ENCODE results near the gene GBX2.

GBX2 gene

DNA sequence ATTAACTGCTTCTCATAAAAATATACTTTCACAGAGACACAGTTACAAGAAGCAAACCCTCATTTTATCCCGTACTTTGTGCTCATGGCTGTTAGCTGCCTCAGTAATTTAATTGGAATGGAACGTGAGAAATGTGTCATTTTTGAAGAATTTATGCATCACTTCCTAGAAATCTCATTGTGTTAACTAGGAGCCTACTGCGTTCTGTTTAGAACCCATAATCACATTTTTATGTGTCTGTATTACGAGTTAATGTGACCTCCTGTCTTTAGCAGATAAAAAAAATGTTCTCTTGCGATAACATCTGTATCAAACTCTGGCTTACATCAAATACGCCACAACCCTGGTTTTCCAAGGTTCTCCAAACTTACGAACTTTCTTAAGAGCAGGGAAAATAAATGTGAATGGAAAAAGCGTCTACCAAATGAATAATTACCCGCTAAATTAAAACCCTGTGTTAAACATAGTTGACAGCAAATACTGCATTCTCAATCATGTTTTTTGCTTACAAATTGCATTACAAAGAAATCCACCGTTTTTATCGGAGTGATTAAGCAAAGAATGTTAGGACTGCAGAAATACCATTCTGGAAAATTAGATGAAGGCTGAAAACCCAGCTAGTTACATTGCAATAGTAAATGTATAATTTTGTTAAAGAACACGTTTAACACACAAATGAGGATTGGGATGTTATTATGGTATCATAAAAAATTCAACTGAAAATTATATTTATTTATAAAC is 12.1 kb upstream of the GBX2 start:
- DNase-seq = no peak

DNA sequence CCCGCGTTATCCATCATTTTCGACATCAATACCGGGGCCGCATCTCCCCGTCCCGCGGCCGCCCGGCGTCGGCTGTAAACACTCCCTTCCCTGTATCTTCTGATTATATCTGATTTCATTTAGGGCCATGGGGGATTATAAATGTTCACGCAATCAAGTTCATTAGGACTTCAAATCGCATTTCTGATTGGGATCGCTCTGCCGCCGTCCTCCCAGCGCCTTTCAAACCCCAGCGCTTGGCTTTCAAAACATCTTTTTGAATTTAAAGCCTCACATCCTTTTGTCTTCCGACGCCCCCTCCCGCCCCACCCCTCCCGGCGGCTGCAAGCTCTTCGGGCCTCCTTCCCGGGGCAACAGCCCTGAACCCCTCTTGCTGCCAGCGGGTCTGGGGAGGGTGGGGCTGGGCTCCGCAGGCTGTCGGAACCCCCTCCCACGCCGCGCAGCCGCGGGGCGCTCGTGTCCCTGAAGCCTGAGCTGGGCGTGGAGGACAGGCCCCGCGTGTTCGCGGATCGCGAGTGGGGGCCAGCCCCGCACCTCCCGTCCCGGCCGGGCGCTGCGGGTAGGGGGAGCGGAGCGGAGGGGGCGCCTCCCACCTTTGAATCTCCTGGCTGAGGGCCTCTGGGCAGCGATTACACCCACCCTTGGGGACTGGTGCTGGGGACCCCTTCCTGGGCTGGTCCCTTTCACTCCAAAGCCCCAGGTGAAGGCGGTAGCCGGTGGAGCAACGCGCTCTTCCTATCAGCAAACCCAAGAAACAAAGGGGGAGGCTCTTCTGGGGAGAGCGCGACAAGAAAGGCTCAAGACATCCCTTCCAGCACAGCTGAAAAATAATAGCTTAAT is 11.3 kb upstream of the GBX2 start:
- DNase-seq = no peak

DNA sequence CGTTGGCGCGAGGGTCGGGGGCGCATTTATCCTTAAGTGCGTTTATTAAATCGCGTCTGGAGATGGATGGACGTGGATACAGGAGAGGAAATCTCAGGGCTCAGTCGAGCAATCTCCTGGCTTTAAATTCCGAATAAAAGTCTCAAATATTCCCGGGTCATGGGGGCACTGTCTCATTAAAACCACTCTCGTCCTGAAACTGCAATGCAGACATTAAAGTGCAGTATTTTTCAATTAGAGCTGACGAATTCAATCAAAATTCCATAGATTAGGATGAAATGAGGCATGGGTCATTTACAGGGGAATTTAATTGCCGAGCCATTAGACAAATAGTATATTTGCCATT is 10.7 kb upstream of the GBX2 start:
- DNase-seq = no peak

DNA sequence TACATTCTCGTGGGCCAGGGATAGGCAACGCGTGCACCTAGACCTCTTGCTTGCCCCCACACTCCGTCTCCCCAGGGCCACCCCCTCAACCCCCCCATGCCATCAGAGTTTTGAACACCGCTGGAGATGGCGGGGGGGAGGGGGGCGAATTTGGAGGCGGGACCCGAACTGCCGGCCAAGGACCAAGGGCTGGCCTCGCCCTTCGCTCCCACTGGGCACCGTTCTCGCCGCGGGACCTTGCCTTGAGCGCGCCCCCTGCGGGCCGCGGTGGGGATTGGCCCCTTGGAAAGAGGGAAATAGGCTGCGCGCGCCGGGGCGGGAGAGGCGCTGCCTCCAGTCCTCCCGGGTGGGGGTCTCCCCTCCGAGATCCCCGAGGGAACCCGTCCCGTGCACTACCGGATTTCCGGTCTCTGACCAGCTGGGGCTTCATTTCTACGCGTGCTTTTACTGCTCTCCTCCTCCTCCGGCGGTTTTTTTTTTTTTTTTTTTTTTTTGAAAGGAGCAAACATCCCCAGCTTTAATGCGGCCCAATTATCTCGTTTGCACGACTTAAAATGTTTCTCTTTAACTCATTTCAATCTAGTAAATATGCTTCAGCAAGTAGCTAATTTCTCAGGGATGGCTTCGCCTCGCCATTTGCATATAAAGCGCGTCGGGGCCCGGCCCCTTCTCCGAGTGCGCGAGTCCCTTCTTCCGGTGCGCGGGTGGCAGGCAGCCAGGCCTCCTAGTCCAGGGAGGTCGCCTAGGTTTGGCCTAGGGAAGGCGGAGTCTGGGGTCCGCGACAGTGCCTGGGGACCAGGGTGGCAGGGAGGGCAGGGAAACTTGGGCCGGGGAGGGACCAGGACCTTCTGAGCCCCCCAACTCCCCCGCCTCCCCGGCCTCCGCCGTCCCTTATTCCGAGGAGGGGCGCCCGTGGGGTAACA is 10.0 kb upstream of the GBX2 start:
- DNase-seq = no peak

DNA sequence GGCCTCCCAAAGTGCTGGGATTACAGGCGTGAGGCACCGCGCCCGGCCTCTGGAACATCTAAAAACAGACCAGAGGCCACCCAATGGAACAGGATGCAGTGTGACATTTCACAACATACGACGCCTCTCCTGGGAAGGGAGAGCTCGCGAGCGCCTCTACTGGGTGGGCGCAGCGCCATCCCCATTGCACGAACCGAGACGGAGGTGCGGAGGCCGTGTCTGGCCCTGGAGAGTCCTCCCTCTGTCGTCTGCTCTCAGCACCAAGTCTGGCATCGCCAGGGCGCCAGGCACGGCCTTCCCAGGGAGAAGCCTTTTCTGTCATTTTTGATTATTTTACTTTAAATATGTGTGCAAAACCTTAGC is 9.4 kb upstream of the GBX2 start:
- no peak for DNase-seq

DNA sequence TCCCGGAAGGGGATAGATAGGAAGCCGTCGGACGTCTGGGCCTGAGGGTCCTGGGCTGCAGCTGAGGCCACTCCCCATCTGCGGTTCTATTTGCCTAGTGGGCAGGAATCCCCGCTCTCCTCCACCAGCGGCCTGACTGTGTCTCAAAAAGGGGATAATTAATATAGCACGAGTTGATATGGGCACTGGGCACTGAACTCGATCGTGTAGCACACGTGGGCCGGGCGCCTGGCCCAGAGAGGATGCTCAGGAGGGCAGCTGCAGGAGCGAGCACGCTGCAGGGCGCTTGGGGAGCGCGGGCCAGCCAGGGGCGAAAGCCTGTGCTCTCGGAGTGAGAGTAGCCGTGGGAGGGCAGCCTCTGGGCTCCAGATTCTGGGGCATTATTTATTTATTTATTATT is 8.8 kb upstream of the GBX2 start:
- DNase-seq = no peak

DNA sequence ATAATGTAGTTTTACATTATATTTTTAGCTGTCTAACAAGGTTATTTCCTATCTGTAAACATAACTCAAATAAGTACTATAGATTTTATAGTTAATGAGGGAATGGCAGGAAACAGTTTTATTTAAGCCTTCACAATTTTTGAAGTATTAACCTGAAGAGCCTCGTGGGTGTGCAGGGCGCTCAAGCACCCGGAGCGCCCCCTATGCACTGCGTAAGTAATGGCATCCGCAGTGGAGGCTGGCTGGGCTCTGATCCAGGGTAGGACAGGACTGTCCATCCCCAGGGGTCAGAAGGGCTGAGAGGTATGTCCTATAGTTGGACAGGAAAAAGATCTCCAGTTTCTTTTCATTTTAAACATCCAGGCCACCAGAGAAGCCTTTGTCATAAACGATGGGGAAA is 8.2 kb upstream of the GBX2 start:
- no peak for DNase-seq

DNA sequence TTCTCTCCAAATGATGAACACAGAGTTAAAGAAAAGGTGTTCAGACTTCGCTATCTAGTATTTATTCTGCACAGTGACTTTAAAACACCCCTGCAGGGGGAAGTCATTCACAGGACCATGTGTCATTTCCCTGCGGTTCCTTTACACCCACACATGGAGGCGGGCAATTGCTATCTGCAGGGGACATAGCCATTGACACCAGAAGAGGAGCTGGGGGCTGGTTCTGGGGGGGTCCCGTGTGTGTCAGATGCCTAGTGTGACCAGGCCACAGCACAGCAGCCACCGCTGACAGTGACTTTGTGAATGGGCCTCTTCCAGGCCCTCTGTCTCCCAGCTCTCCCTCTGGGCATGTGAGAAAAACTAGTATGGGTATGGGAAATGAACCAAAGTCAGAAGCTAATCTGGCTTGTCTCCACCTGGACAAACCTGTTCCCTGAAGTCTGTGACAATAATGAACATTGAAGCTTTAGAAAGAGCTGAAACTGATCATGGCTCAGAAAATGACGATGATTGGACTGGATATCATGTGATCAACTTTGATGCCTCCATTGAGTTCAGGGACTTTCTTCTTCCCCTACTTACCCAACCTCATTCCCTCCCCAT is 7.5 kb upstream of the GBX2 start:
- no peak for DNase-seq

DNA sequence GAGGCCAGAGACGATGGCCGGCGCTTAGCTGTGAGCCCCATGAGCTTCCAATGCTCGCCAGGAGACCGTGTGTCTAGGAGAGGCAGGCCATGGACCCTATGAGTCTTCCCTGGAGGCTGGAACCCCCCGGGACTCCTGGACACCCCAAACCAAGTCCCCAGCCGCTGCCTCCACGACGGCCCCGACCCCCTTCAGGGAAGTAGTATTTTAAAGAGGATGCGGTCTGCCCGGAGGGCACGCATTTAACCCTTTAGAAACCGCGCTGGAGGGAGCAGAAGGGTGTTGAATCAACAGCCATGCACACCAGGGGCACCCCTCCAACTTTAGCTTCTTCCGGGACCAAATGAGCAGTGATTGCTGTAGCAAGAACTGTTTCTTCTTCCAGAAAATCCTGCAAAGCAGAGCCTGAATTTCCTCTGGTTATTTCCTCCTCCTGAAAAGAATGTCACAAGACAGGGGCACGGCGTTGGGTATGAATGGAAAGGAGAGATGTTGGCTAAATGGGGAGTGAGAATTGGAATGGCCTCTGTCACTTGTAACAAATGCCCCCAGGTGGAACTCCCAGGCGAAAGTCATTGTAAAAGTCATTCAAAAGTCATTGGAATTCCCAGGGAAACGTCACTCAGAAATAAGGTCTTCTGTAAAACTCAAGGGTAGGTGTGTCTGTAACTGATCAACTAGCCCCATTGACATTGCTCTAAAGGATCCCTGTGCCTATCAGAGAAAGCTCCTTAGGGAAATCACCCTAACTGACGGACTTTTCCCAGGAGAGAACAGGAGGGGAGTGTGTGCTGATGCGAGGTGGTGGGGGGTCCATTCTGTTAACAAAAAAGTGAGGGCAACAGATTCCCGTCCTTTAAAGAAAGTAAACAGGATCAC is 5.8 kb upstream of the GBX2 start:
- no peak for DNase-seq

DNA sequence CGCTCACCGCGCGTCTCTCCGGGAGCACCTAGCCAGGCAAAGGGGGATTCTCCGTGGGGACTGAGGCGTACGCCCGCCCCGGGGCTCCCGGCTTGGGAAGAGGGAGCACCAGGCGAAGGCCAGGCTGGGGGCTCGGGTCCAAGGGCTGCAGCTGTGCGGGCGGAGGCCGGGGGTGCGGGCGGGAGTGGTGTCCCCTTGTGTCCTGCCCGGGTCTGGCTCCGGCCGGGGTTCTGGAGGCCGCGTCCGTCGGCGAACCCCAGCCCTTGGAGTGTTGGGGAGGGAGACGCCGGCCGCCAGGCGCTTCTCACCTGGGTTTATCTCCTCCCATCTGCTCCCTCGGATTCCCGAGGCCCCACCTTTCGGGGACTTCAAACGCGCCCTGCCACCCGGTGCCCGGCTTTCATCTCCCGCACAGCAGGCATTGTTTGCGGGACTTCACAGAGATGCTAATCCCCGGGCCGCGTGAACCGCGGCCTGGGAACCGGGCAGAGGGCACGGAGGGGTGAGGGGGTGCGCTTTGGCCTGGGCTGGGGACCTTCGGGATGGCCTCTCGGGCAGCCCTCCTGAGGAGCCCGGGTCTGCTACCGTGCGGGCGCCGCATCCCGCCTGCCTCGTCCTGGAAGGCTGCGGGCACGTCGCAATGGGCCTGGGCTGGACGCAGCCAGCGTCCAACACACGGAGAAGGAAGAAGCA is 5.0 kb upstream of the GBX2 start:
- no peak for DNase-seq

DNA sequence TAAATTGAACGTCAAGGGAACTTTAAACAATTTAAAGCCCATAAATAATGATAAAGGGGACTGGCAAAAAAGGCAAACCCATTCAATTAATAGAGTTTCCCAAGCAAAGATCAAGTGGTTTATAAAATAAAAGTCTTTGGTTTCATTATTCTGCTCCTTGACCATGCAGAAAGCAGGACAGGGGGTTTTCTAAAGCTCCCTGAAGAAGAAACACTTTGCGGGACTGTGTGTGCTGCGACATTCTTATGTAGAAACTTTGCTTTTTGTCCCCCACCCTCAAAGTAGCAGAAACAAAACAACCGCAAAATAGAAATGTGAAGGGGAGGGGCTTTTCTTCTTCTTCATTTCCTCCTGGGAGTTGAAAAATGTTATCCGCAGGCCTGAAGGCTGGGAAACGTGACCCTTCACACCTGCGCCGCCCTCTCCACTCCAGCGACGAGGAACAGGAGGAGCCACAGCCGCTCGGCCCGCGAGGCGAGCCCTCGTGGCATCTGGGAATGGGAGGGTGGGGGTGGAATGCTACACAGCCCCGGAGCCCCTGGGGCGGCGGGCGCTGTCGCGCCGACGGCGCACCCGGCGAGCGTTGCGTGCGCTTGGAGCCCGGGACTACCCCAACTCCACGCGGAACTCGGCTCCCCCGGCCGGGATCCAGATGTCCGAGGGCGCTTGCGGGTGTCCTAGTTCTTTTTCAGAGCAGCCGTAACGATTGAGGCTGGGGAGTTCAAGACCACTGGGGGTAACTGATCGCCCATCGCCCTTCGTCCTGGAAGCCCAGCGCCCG is 4.3 kb upstream of the GBX2 start:
- DNase-seq = no peak

DNA sequence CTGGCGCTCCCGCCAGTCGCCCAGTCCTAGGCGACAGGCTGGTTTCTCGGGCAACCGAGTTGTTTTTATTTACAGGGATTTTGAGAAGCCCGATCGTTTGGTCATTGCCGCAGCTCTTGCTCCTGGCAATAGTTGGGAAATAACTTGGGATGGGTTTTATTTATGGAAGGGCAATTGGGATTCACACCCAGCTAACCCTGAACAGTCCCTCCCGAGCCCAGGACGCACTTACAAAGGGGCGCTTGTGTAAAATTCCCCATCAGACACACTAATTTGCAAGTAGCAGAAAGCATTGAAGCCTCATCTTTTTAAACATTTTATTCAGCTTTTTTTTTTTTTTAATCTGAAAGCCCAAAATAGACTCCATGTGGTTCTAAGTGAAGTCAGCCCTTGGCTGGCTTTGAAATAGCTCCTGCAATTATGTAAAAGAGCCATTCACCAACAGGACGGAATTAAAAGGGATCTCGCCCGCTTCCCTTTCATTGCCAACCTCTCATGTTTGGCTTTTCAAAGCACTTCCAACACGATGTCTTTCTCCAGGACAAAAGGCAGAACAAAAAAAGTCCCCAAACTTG is 3.6 kb upstream of the GBX2 start:
- no peak for DNase-seq

DNA sequence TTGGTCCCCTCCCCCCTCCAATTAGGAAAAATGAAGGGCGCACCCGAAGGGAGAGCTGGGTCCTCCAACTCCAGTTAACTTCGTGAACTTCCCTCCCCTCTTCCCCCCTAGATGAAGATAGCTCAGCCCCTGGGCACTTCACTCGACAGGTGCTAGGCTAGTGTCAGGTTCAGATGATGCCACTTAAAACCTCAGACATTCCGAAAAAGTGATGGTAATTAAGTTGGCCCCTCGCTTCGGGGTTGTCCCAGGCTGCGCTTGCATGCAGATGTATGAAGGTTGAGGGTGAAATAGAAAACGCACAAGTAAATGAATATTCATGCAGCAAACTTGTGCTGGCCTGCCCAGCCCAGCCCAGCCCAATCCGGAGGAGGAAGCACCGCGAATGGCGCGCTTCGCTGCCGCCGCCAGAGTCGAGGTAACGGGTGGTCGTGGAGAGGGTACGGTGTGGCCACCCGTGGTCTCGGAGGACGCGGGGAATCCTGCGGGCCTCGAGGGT is 3.0 kb upstream of the GBX2 start:
- DNase-seq = no peak

DNA sequence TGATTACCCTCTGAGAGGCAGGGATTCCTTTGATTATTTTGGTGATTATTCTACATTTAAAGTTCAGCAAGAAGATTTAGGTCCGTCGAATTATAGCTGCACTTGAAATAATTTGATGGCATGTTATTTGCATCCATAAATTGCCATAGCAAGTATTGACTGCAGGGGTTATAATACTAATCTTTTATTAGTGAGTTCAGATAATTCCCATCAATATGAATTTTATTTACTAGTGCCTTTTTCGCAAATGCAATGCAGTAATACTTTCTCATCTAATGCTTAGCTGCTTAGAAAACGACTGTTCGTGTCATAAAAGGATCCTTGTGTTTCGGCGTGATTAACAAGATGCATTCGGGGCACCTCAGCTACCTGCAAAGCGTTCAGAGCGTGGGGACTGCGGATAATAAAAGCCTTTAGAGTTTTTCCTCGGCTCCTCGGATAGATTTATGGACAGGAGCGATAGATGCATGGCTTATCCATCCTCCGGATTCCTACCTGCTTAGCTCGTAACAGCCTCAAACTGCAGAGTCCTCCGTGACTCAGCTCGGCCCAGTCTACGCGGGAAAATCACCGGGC is 2.5 kb upstream of the GBX2 start:
- no peak for DNase-seq

DNA sequence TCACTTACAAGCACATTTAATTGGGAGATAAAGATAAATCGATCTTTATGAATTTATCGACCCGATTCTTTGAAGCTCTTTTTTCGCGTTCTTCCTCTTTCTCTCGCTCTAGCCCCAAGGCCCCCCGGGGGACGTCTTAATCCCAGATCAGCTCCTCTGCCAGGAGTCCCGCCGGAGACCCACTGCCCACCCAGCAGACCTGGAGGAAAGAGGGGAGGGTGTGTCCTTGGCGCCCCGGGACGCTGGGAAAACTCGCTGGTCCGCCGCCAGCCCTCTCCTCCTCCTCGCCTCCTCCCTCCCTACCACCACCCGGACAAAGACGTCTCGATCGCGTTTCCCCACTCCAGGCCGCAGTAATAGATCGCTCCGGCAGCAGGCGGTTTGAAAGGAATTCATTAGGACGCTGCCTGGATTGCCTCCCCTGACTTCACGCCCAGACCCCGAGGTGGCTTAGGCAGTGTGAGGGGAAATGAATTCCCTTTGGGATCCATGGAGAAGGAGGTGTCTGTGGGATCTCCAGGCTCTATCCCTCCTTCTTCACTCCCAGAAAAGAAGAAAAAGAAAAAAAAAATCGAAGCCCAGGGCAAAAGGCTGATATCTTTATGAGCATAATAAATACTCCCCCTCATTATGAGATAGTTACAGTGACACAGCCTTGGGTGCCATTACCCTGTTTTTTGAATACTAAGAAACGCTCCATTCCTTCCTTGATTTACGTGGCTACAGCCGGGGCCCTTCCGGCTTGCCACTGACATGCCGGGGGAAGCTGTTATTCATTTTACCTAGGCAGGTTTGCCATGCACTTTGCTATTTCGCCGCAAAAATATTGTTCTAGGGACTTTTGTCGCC is 1.8 kb upstream of the GBX2 start:
- no peak for DNase-seq

DNA sequence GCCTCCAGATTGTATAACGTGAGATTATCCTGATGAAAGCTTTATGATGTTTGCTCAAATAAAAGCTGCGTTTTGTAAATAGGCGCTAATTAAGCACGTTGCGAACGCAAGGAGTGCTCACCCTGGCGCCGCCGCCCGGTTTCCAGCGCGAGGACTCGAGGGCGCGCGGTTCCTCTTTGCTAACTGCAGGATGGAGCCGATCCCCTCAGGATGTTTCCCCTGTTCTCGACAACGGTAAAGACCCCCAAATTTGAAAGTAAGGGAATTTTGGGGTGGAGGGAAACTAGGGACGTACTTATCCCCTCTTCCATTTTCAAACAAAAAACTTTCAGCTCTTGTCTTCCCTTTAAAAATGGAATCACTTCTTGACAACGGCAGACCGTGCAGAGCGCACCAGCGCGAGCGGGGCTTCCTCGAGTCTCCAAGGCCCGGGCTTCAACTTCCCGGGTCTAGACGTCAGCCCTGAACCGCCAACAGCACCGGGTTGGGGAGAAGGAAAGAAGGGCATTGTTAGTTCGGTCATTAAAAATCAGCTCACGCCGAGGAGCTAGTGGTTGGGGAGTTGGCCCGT is 1.1 kb upstream of the GBX2 start:
- no peak for DNase-seq

DNA sequence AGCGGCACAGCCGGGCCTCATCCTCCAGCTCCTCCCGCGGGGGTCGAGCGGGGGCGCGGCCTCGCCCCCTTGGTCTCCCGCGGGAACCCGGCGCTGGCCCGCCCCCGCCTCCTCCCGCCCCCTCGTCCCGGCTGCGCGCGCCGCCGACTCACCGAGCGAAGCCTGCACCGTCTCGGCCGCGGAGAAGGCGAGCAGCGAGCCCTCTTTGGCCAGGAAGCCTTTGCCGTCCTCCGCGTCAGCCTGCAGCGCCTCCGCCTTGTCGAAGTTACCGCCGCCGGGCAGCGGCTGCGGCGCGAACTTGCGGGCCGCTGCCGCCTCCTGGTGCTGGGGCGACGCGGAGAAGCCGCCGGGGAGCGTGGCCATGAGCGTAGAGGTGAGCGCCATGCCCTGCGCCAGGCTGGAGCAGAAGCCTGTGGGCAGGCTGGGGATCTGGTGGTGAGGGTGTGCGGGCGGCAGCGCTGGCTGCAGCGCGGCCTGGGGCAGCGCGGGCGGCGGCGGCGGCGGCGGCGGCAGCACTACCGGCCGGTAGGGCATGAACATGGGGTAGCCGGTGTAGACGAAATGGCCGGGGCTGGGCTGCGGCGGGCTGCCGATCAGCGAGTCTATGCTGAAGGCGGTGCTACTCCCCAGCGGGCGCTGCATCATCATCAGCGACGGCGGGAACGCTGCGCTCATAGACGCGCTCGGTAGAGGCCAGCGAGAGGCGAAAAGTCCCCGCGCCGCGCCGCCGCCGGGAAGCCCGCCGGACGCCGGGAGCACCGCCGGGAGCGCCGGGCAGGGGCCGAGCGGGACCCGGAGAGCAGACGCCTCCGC is 683 bp downstream of the GBX2 start:
- DNase-seq = no peak
